IMR-90 (cell line): Measurements from ENCODE around the gene RPL36. TPM values are rescaled to one million over a fixed set of nuclear protein-coding genes. Genes with fewer than 3 reads are reported as not detected.

Experiments used
- ATAC-seq: fragments of 200-7000 bp; cut with Tn5 transposase; 2 replicates; pipeline ENCODE4 v1.9.1; 2020; ENCODE audit warnings: low read depth, mild to moderate bottlenecking, moderate library complexity
- BruUV-seq: library from RNA; stranded (reverse); fragments of 400-500 nt; replicated peaks from 2 replicates; lab custom pipeline; 2021; lab: Mats Ljungman, UMichigan
- CTCF ChIA-PET: fragments of 300-600 bp; formaldehyde crosslinking; extraction: SDS; loops from one replicate; lab custom pipeline; 2021; ENCODE audit warnings: antibody characterized with exemption; lab: Yijun Ruan, JAX
- POLR2A ChIA-PET: fragments of 300-600 bp; sonication (Branson Sonifier 250); formaldehyde crosslinking; loops from one replicate; lab custom pipeline; 2022; ENCODE audit warnings: antibody characterized with exemption; ENCODE audit not compliant: unreplicated experiment; lab: Charles Lee
- DNase-seq: peaks from one replicate; pipeline ENCODE4 v3.0.0; 2013
- H2AFZ ChIP-seq: replicated peaks from 2 replicates; pipeline ENCODE3; 2013; ENCODE audit warnings: low read length, mild to moderate bottlenecking; ENCODE audit not compliant: poor library complexity
- H2AK5ac ChIP-seq: 2 replicates; pipeline ENCODE4 v1.6.1; 2013; ENCODE audit warnings: low read depth, low read length, inconsistent platforms
- H2AK9ac ChIP-seq: replicated peaks from 2 replicates; pipeline ENCODE3; 2013; ENCODE audit warnings: mild to moderate bottlenecking, low read depth, low read length, moderate library complexity; ENCODE audit not compliant: poor library complexity
- H2BK120ac ChIP-seq: 2 replicates; pipeline ENCODE4 v1.6.1; 2013; ENCODE audit warnings: low read depth, low read length, inconsistent platforms
- H2BK15ac ChIP-seq: 3 replicates; pipeline ENCODE4 v1.6.1; 2013; ENCODE audit warnings: low read depth, low read length, inconsistent platforms
- H2BK20ac ChIP-seq: 2 replicates; pipeline ENCODE4 v1.6.1; 2013; ENCODE audit warnings: low read depth, mild to moderate bottlenecking, inconsistent platforms, low read length, moderate library complexity
- H2BK5ac ChIP-seq: 2 replicates; pipeline ENCODE4 v1.6.1; 2013; ENCODE audit warnings: mild to moderate bottlenecking, low read depth, low read length, inconsistent platforms; ENCODE audit not compliant: poor library complexity, severe bottlenecking
- H3K14ac ChIP-seq: replicated peaks from 2 replicates; pipeline ENCODE4 v1.6.1; 2013; ENCODE audit warnings: low read depth, low read length, inconsistent platforms
- H3K18ac ChIP-seq: 2 replicates; pipeline ENCODE4 v1.6.1; 2013; ENCODE audit warnings: low read depth, low read length, control low read depth
- H3K23ac ChIP-seq: 2 replicates; pipeline ENCODE4 v1.6.1; 2013; ENCODE audit warnings: low read depth, low read length, inconsistent platforms
- H3K27ac ChIP-seq: 2 replicates; pipeline ENCODE4 v1.5.1; 2013; ENCODE audit warnings: mild to moderate bottlenecking, control low read depth, low read length; ENCODE audit not compliant: insufficient read depth
- H3K27me3 ChIP-seq: 2 replicates; pipeline ENCODE4 v1.6.1; 2013; ENCODE audit warnings: low read length; ENCODE audit not compliant: control insufficient read depth, insufficient read depth
- H3K36me3 ChIP-seq: 2 replicates; pipeline ENCODE4 v1.6.1; 2013; ENCODE audit warnings: low read length, mixed read lengths; ENCODE audit not compliant: control insufficient read depth, insufficient read depth
- H3K4ac ChIP-seq: 2 replicates; pipeline ENCODE4 v1.6.1; 2013; ENCODE audit warnings: low read depth, low read length, inconsistent platforms
- H3K4me1 ChIP-seq: 2 replicates; pipeline ENCODE4 v1.6.1; 2013; ENCODE audit warnings: low read length, mixed read lengths; ENCODE audit not compliant: control insufficient read depth, insufficient read depth
- H3K4me2 ChIP-seq: 2 replicates; pipeline ENCODE4 v1.6.1; 2013; ENCODE audit warnings: low read depth, mild to moderate bottlenecking, control low read depth, low read length, moderate library complexity
- H3K4me3 ChIP-seq: 2 replicates; pipeline ENCODE4 v1.5.1; 2013; ENCODE audit warnings: low read depth, mild to moderate bottlenecking, control low read depth, low read length, moderate library complexity; ENCODE audit not compliant: insufficient read depth
- H3K56ac ChIP-seq: 2 replicates; pipeline ENCODE4 v1.6.1; 2013; ENCODE audit warnings: low read length, inconsistent platforms; ENCODE audit not compliant: insufficient read depth; ENCODE audit errors: extremely low read depth
- H3K79me1 ChIP-seq, 2 experiments: 2 replicates each; pipeline ENCODE4 v1.6.1; 2013; ENCODE audit warnings: low read length in 2 of 2, inconsistent platforms in 1 of 2, low read depth in 1 of 2
- H3K9ac ChIP-seq: 2 replicates; pipeline ENCODE4 v1.6.1; 2013; ENCODE audit warnings: low read depth, low read length, control low read depth
- H3K9me1 ChIP-seq: 2 replicates; pipeline ENCODE4 v1.6.1; 2013; ENCODE audit warnings: low read length, inconsistent platforms; ENCODE audit not compliant: insufficient read depth
- H3K9me3 ChIP-seq: 2 replicates; pipeline ENCODE4 v1.6.1; 2013; ENCODE audit warnings: low read length; ENCODE audit not compliant: control insufficient read depth, insufficient read depth
- H4K20me1 ChIP-seq: 2 replicates; pipeline ENCODE4 v1.6.1; 2013; ENCODE audit warnings: low read length, inconsistent platforms; ENCODE audit not compliant: insufficient read depth
- H4K5ac ChIP-seq: 2 replicates; pipeline ENCODE4 v1.6.1; 2013; ENCODE audit warnings: mild to moderate bottlenecking, low read depth, low read length, control low read depth
- H4K8ac ChIP-seq, 2 experiments: 2 replicates each; pipeline ENCODE4 v1.6.1; 2013; ENCODE audit warnings: low read depth in 2 of 2, low read length in 2 of 2, control low read depth in 1 of 2, inconsistent platforms in 1 of 2
- H4K91ac ChIP-seq: 2 replicates; pipeline ENCODE4 v1.6.1; 2013; ENCODE audit warnings: low read depth, low read length, inconsistent platforms; ENCODE audit not compliant: insufficient read depth
- MXI1 ChIP-seq: IDR thresholded peaks from 2 replicates; pipeline ENCODE4 v1.6.1; 2012; ENCODE audit warnings: low read depth, mild to moderate bottlenecking, low read length, moderate library complexity, borderline replicate concordance
- SMC3 ChIP-seq: fragments of 150-350 bp; IDR thresholded peaks from 2 replicates; pipeline ENCODE4 v1.6.1; 2016; ENCODE audit warnings: low read depth, mild to moderate bottlenecking, antibody characterized with exemption, low read length, moderate library complexity
- WGBS, 2 experiments: methylation state at CpG; one replicate each; pipeline versions ENCODE4 v1.1.5 to v1.1.7; 2013; ENCODE audit warnings: missing lambda C conversion rate in 2 of 2; ENCODE audit not compliant: insufficient read length in 1 of 2; ENCODE audit errors: extremely low coverage in 2 of 2; 5-methylcytosine and 5-hydroxymethylcytosine counted together
- dilution Hi-C: fragments of 300-500 bp; cut with HindIII; formaldehyde crosslinking; loops from one replicate; pipeline ENCODE4 v1.14.3; 2018; ENCODE audit warnings: low sequenced_read_pairs; ENCODE audit not compliant: unreplicated experiment
- in situ Hi-C: fragments of 300-500 bp; cut with MboI; formaldehyde crosslinking; loops from 3 replicates; pipeline ENCODE4 v1.14.3; 2019; ENCODE audit warnings: low sequenced_read_pairs, inconsistent platforms, mixed read lengths
- intact Hi-C: fragments of 100-400 bp; cut with micrococcal nuclease; formaldehyde crosslinking; loops from 2 replicates; pipeline ENCODE4 v1.10.0; 2022
- polyA plus RNA-seq, 3 experiments: library from polyadenylated mRNA; depleted of rRNA; stranded (reverse); fragments of >200 nt; gene quantifications; 2 replicates each; pipeline ENCODE4 v1.2.3, GENCODE V29; 2012; ENCODE audit warnings: low replicate concordance in 1 of 3
- total RNA-seq: library from RNA; depleted of rRNA; stranded (reverse); fragments of >200 nt; gene quantifications from 2 replicates; pipeline ENCODE4 v1.2.3, GENCODE V29; 2012

The RPL36 gene
- total and polyA plus RNA-seq, 2 of the 4 experiments (the other 2 are of a cell fraction), result 232 to 757 TPM

DNA sequence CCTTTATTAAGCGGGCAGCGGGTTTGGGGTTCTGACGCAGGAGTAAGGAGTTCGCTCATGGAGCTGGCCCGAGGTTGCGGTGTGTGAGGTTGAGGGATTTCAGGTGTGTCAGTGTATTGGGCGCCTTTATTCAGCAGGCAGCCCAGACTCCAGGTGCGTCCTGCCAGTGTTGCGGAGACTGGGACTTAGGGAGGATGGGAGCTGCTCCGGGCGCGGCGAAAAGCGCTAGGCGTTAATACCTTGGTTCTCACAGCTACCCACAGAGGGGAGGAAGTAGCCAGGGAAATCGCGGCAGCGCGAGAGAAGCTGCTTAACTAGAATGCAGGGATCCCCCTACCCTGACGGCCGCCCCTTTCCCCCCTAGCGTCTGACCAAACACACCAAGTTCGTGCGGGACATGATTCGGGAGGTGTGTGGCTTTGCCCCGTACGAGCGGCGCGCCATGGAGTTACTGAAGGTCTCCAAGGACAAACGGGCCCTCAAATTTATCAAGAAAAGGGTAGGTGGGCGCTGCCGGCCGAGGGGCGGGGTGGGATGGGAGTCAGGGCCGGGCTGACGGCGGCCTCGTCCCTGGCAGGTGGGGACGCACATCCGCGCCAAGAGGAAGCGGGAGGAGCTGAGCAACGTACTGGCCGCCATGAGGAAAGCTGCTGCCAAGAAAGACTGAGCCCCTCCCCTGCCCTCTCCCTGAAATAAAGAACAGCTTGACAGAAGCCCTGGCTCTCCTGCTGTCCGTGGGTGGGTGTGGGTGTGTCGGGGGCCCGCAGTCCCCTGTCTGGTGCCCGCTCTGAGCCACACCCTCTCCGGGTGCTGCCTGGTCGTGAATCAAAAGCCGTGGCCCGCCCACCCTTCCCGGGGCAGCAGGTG lies 1.1 kb downstream of the RPL36 start:
- 5% methylated on average over 23 of the region's 54 CpGs; no CpG with 5 or more reads in 1 of the 2 experiments for WGBS, 2 experiments
- Histone ChIP-seq H4K91ac (no peak overlapping the region), H3K79me1 (peaks cover 0 to 50% of the 10 kb centered on the region in 2 experiments; a peak in 1 of 4 replicates), H2AK5ac (peak overlapping the region; percentile 90), H3K36me3 (peaks cover 50% of the 10 kb centered on the region), H4K20me1 (peaks cover 61% of the 10 kb centered on the region), H3K4me1 (peaks cover 2% of the 10 kb centered on the region; the same call in 1 of the 2 replicates), H3K23ac (peak overlapping the region; percentile 96), H3K4ac (0 out of 2 replicates have a peak overlapping the region, but pooled peaks have one; percentile 29), H3K9me1 (peaks cover 7% of the 10 kb centered on the region; the same call in 1 of the 2 replicates), H3K9me3 (no peaks in the 10 kb centered on the region), H3K9ac (peak overlapping the region; percentile 78), H3K27me3 (no peaks in the 10 kb centered on the region), H2BK5ac (peak overlapping the region; percentile 5), H2BK120ac (no peak overlapping the region), H3K4me3 (peak overlapping the region; percentile 74), H3K4me2 (peak overlapping the region; percentile 97), H2AK9ac (peak overlapping the region; percentile 100), H4K8ac (peak overlapping the region in 1 of 2 experiments; percentile 26; a peak in 3 of 4 replicates), H3K18ac (no peak overlapping the region), H2AFZ (no peak overlapping the region), H2BK15ac (no peak overlapping the region), H3K56ac (peak overlapping the region; percentile 20; the same call in 1 of the 2 replicates), H4K5ac (no peak overlapping the region), H2BK20ac (no peak overlapping the region), H3K27ac (peak overlapping the region; percentile 78), H3K14ac (peak overlapping the region; percentile 93)
- ChIA-PET POLR2A (interaction anchor here (0.7 to 0.9 kb wide), 2 partner anchors 16 to 46 kb away, joined by 9 to 19 read pairs; no protein-coding TSS in a partner anchor), CTCF (no interaction called here)
- intact Hi-C loops (no loop called here), dilution Hi-C loops (no loop called here), in situ Hi-C loops (no loop called here)
- TF ChIP-seq SMC3 (no peak), MXI1 (0 out of 2 replicates have a peak, but pooled peaks have one; percentile 57)
- DNase-seq (peak; percentile 31), ATAC-seq (no peak)
- no TSS peak for BruUV-seq
